Measurements from ENCODE around the gene ATOH7.

- TF ChIP-seq POLR2AphosphoS5 (IDR thresholded peaks at IDR 0.05; ENCODE audit: low read depth, low read length): no peak
- no peak for TF ChIP-seq POLR2A (IDR thresholded peaks at IDR 0.05; ENCODE audit: low read depth, low read length)
- no peak for TF ChIP-seq TAF1 (IDR thresholded peaks at IDR 0.05; ENCODE audit: borderline replicate concordance, low read depth, low read length)
These were observed 19.1 kb downstream of the ATOH7 start for GRCh38 chr10:68212721-68213352.

All from GM12892 (cell line).